ENCODE measurements around the gene TAPT1. TPM values are rescaled to one million over a fixed set of nuclear protein-coding genes. Genes with fewer than 3 reads are reported as not detected.

The TAPT1 gene
- total RNA-seq, 1 experiment from 2014 or later, result 11.1 TPM

DNA sequence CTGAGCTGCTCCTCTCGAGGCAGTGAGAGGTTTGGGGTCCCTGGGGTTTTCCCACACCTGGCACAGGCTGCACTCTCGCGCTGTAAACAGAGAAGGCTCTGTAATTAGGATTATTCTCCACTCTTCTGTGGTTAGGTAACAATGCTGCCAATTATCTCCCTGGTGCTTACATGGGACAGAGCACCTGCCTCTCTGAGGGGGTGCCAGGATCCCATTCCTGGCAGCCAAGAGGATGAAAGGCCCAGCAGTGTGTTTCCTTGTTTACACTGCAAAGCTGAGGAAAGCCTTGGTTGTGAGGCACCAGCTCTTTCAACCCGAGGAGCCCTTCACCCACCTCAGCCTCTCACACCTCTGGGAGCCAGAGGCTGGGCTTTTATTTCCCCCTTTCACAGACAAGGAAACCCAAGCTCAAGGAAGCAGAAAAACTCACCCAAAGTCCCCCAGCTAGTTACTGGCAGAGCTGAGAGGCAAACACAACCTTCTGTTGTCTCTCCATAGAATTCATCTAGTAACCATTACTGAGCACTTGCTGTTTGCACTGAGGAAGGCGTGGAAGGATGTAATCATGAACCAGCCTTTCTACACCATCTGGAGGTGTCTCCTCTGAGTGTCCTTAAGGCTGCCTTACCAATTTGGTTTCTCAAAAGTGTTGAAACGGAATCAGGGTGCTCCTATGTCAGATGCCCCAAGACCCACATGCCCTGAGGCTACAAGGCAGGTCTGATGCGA is 102.8 kb downstream of the TAPT1 start:
- DNase-seq, result no peak
- H3K27me3 Mint-ChIP-seq (ENCODE audit: low read depth), result peaks cover 10% of the 10 kb centered on the region
- H3K27ac ChIP-seq (ENCODE audit: insufficient read length, low read depth, low read length), result no peak overlapping the region
- no peaks in the 10 kb centered on the region for H3K79me2 ChIP-seq (ENCODE audit: insufficient read depth, low read length)
- H3K14ac ChIP-seq (ENCODE audit: insufficient read depth, low read length), result no peak overlapping the region
- no peak overlapping the region for H3K4ac ChIP-seq (ENCODE audit: low read depth, low read length)
- H2BK5ac ChIP-seq (ENCODE audit: insufficient read length, low read length), result no peak overlapping the region
- no peak overlapping the region for H2AFZ ChIP-seq (ENCODE audit: low read length)
- no peak overlapping the region for H3K56ac ChIP-seq (ENCODE audit: insufficient read length, low read depth, low read length)
- no peaks in the 10 kb centered on the region for H3K4me1 ChIP-seq (ENCODE audit: insufficient read depth, low read length)
- H3K9me3 ChIP-seq (ENCODE audit: control insufficient read depth, low read depth, low read length), result no peaks in the 10 kb centered on the region
- no peak overlapping the region for H3K18ac ChIP-seq (ENCODE audit: insufficient read length, low read depth, low read length)
- H4K91ac ChIP-seq (ENCODE audit: insufficient read length, low read depth, low read length), result no peak overlapping the region
- no peak overlapping the region for H4K8ac ChIP-seq (replicated peaks; ENCODE audit: insufficient read length, low read depth, low read length)
- H2BK20ac ChIP-seq (ENCODE audit: low read depth, low read length, poor library complexity, severe bottlenecking), result no peak overlapping the region
- no peaks in the 10 kb centered on the region for H3K23me2 ChIP-seq (ENCODE audit: insufficient read length, low read depth, low read length, poor library complexity, severe bottlenecking)
- peaks cover 0 to 9% of the 10 kb centered on the region in 2 experiments; a peak in 2 of 4 replicates for H3K4me1 Mint-ChIP-seq
- H3T11ph ChIP-seq (ENCODE audit: low read length), result no peak overlapping the region
- no peak overlapping the region for H2AK5ac ChIP-seq (ENCODE audit: insufficient read length, low read length)
- H3K23ac ChIP-seq (ENCODE audit: insufficient read length, low read depth, low read length), result no peak overlapping the region
- H3K27me3 ChIP-seq (ENCODE audit: insufficient read depth, low read length), result no peaks in the 10 kb centered on the region
- H2BK120ac ChIP-seq (ENCODE audit: low read depth, low read length, poor library complexity, severe bottlenecking), result no peak overlapping the region
- H3K79me1 ChIP-seq (ENCODE audit: insufficient read depth, low read depth, low read length, poor library complexity, severe bottlenecking), result no peaks in the 10 kb centered on the region
- no peak overlapping the region for H3K4me2 ChIP-seq (ENCODE audit: insufficient read depth, insufficient read length, low read length)
- H4K20me1 ChIP-seq (ENCODE audit: control insufficient read depth, insufficient read depth, insufficient read length), result no peaks in the 10 kb centered on the region
- no peak overlapping the region for H4K5ac ChIP-seq (ENCODE audit: insufficient read length, low read depth, low read length)
- H2BK12ac ChIP-seq (ENCODE audit: insufficient read length, low read depth, low read length), result no peak overlapping the region
- no peak overlapping the region for H3K4me3 Mint-ChIP-seq
- H3K36me3 Mint-ChIP-seq (ENCODE audit: insufficient read depth in 1 of 3, low read depth in 3 of 3), result no peaks in the 10 kb centered on the region
- no peak overlapping the region for H2BK15ac ChIP-seq (ENCODE audit: low read depth, low read length)
- no CpG with 5 or more reads among the region's 7 CpGs for WGBS (ENCODE audit: extremely low coverage, insufficient read length, low lambda C conversion rate)
- H3K9ac ChIP-seq (ENCODE audit: extremely low read depth, insufficient read length, low read length), result no peak overlapping the region
- no peaks in the 10 kb centered on the region for H3K9me3 Mint-ChIP-seq
- TF ChIP-seq, protein P1, sequence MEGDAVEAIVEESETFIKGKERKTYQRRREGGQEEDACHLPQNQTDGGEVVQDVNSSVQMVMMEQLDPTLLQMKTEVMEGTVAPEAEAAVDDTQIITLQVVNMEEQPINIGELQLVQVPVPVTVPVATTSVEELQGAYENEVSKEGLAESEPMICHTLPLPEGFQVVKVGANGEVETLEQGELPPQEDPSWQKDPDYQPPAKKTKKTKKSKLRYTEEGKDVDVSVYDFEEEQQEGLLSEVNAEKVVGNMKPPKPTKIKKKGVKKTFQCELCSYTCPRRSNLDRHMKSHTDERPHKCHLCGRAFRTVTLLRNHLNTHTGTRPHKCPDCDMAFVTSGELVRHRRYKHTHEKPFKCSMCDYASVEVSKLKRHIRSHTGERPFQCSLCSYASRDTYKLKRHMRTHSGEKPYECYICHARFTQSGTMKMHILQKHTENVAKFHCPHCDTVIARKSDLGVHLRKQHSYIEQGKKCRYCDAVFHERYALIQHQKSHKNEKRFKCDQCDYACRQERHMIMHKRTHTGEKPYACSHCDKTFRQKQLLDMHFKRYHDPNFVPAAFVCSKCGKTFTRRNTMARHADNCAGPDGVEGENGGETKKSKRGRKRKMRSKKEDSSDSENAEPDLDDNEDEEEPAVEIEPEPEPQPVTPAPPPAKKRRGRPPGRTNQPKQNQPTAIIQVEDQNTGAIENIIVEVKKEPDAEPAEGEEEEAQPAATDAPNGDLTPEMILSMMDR (conservative IDR thresholded peaks at IDR 0.05), result no peak
- no peak overlapping the region; a peak in 1 of 7 replicates for H3K27ac Mint-ChIP-seq
